ENCODE results near the gene PTPN14. TPM values are rescaled to one million over a fixed set of nuclear protein-coding genes. Genes with fewer than 3 reads are reported as not detected.

Gene PTPN14
- total RNA-seq, 2 donors from 2014 or later = 0.05 TPM; not detected in 1

DNA sequence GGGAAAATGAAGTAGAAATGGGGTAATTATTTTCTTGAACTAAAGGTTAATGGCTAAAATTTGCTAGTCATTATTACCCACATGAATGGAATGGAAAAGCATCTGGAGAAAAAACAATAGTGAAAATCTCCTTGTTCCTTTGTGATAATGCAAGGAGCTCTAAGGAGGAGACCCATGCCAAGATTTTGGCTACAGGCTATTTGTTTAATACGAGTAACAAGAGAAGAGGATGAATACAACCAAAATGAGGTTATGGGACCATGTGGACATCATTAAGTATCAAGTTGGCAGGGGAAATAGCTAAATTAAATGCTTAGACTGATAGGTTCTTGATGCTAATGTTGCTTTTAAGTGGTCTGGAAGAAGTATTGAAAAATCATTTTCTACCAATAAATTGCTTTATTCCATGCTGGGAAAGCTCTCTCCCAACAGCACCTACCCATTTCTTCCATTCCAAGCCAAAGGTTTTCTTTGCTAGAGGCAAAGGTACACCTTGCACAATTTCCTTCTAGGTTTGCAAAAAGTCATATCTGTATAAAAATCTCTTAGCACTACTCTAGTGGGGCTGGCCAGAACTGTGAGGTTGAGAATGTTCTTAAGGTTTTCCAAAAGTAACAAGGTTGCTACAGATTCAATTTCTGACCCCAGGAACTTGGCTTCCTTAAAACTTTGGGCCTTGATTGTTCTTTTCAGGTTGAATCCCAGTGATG lies 170.3 kb downstream of the PTPN14 start:
- DNase-seq (no peak), ATAC-seq (no peak)
- no peaks in the 10 kb centered on the region for H3K36me3 Mint-ChIP-seq (ENCODE audit: low read depth)
- H3K4me1 Mint-ChIP-seq = peaks cover 1% of the 10 kb centered on the region
- H3K4me3 Mint-ChIP-seq = no peak overlapping the region
- peaks cover 12% of the 10 kb centered on the region for H3K27me3 Mint-ChIP-seq
- no peaks in the 10 kb centered on the region for H3K9me3 ChIP-seq (ENCODE audit: control insufficient read depth, low read length, poor library complexity, severe bottlenecking)
- no peak overlapping the region for H3K27ac Mint-ChIP-seq

DNA sequence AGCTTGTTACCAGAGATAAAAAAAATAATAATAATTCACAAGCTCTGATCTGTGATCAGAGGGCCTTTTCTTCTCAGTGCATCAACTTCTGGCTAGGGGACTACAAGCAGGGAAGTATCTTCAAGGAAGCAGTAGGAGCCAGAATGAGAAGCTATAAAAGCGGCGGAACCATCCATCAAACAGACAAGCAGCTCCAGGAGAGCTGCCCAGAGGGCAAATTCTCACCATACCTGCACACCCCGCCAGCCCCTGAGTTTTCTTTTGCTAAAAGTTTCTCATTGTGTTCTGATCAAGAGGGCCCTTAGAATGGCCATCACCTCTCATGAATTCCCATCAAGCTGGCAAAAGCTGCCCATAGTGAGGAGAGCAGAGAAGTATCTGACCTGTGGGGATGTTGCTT lies 171.0 kb downstream of the PTPN14 start:
- H3K4me3 Mint-ChIP-seq = no peak overlapping the region
- H3K27me3 Mint-ChIP-seq = peaks cover 18% of the 10 kb centered on the region
- no peaks in the 10 kb centered on the region for H3K9me3 ChIP-seq (ENCODE audit: control insufficient read depth, low read length, poor library complexity, severe bottlenecking)
- DNase-seq (no peak), ATAC-seq (no peak)
- no peaks in the 10 kb centered on the region for H3K36me3 Mint-ChIP-seq (ENCODE audit: low read depth)
- H3K4me1 Mint-ChIP-seq = peaks cover 3% of the 10 kb centered on the region
- H3K27ac Mint-ChIP-seq = no peak overlapping the region

DNA sequence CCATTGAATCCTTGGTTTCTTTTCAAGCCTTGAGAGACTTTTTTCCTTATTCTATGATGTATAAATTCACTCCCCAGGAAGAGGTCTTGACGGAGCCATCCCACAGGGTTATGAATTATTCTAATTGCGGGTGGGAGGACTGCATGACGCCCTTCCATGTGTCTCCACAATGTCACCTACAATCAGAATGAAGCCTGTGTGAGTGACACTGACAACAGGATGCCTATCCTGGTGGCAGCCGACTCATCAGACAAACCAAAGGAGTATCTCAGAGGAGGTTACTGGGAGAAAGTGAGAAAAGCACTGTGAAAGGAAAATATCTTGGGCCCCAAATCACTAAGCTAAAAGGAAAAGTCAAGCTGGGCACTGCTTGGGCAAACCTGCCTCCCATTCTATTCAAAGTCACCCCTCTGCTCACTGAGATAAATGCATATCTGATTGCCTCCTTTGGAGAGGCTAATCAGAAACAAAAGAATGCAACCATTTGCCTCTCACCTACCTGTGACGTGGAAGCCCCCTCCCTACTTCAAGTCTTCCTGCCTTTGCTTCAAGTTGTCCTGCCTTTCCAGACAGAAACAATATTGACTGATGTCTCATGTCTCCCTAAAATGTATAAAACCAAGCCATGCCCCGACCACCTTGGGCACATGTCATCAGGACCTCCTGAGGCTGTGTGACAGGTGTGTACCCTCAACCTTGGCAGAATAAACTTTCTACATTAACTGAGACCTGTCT lies 172.0 kb downstream of the PTPN14 start:
- Mint-ChIP-seq H3K36me3 (ENCODE audit: low read depth) (no peaks in the 10 kb centered on the region), H3K4me1 (peaks cover 3% of the 10 kb centered on the region), H3K4me3 (no peak overlapping the region), H3K27ac (no peak overlapping the region), H3K27me3 (peaks cover 18% of the 10 kb centered on the region)
- ATAC-seq = no peak
- no peak for DNase-seq
- H3K9me3 ChIP-seq (ENCODE audit: control insufficient read depth, low read length, poor library complexity, severe bottlenecking) = no peaks in the 10 kb centered on the region

DNA sequence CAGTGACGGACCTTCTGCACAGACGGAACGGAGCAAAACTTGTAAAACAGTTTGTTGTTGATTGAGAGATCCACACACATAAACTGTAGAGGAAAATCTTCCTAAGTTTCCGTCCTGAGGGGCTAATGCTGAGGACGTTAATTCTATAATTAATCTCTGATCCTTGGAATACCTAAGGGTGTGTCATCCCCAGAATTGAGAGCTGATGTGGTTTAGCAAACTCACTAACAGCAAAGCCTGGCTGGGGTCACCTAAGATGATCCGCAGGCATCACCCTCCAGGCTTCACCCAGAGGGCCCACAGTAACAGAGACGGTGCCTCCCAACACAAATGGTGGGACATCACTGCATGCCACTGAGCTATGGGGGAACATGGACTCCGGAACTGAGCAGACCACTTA lies 172.9 kb downstream of the PTPN14 start:
- Mint-ChIP-seq H3K27me3 (peaks cover 18% of the 10 kb centered on the region), H3K27ac (no peak overlapping the region), H3K36me3 (ENCODE audit: low read depth) (no peaks in the 10 kb centered on the region), H3K4me3 (no peak overlapping the region), H3K4me1 (peaks cover 3% of the 10 kb centered on the region)
- DNase-seq = no peak
- no peaks in the 10 kb centered on the region for H3K9me3 ChIP-seq (ENCODE audit: control insufficient read depth, low read length, poor library complexity, severe bottlenecking)
- no peak for ATAC-seq

DNA sequence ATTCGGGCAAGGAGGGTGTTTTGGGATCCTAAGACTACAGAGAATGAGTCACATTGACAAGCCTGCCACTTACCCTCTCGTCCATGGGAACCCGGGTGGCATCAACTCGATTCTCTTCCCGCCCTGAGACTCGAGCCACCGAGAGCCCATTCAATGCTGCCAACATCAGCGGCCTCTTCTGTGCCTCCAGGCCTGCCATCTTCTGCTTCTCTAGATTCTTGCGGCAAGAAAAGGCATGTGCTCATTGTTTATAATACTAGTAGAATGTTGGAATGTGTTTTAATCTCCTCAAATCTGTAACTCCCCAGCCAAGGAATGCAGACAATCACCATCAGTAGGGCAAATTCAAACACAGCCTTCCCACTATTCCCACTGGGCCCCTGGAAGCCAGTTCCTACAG lies 173.5 kb downstream of the PTPN14 start:
- Mint-ChIP-seq H3K27ac (no peak overlapping the region), H3K36me3 (ENCODE audit: low read depth) (no peaks in the 10 kb centered on the region), H3K4me3 (no peak overlapping the region), H3K4me1 (peaks cover 3% of the 10 kb centered on the region), H3K27me3 (peaks cover 18% of the 10 kb centered on the region)
- ATAC-seq = no peak
- no peak for DNase-seq
- no peaks in the 10 kb centered on the region for H3K9me3 ChIP-seq (ENCODE audit: control insufficient read depth, low read length, poor library complexity, severe bottlenecking)

DNA sequence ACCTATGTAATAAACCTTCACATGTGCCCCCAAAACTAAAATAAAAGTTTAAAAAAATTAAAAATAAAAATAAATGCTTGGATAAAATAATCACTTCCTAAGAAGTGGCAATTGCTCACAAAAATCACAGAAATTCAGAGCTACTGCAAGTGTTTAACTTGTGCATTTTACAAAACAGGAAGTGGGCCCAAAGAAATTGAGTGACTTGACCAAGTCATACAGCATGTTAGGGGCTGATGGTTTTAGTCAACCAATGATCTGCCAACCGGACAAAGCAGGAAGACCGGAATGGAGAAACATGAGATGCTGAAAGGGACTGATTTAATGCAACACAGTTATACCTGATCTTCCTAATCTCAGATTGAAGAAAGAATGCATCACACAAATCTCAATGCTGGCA lies 173.9 kb downstream of the PTPN14 start:
- Mint-ChIP-seq H3K36me3 (ENCODE audit: low read depth) (no peaks in the 10 kb centered on the region), H3K4me1 (peaks cover 3% of the 10 kb centered on the region), H3K27me3 (peaks cover 20% of the 10 kb centered on the region), H3K4me3 (no peak overlapping the region), H3K27ac (no peak overlapping the region)
- H3K9me3 ChIP-seq (ENCODE audit: control insufficient read depth, low read length, poor library complexity, severe bottlenecking) = no peaks in the 10 kb centered on the region
- ATAC-seq (no peak), DNase-seq (no peak)

DNA sequence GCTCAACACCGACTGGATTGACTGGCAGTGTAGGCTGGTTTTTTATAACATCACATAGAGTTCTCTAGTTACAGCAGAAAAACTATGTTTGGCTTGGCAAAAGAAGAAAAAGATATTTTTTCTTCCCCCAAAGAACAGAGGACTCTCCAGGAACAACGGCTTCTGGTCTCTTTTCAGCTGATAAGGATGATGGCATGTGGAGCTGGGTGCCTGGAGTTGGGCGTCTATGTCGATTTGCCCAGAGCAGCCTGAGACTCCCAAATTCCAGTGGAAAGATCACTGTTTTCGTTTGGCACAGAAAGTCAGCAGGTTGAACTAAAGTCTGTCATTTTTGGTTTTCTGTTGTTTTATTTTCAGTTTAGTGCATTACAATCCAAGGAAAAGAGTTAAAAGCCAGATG lies 179.3 kb downstream of the PTPN14 start:
- H3K9me3 ChIP-seq (ENCODE audit: control insufficient read depth, low read length, poor library complexity, severe bottlenecking) = no peaks in the 10 kb centered on the region
- Mint-ChIP-seq H3K4me1 (peaks cover 3% of the 10 kb centered on the region), H3K4me3 (no peak overlapping the region), H3K27ac (no peak overlapping the region), H3K36me3 (ENCODE audit: low read depth) (no peaks in the 10 kb centered on the region), H3K27me3 (peaks cover 31% of the 10 kb centered on the region)
- DNase-seq (no peak), ATAC-seq (no peak)

DNA sequence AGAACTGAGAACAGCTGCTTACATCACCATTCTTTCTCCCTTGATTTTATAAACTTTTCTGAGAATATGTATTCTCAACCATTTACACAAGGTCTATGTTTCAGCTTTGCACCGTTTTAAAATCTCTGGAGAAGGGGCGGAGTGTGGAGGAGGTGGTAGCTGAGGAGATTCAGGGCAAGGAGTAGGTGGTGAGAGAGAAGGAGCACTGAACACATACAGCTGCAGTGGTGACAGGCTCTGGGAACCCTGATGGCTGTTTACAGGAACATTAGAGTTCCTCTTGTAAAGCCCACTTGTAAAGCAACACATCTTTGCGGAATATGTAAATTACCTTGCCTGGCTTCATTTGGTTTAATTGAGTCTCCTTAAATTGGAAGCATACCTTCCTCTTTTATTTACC lies 180.8 kb downstream of the PTPN14 start:
- Mint-ChIP-seq H3K27ac (no peak overlapping the region), H3K36me3 (ENCODE audit: low read depth) (no peaks in the 10 kb centered on the region), H3K27me3 (peaks cover 35% of the 10 kb centered on the region), H3K4me1 (no peaks in the 10 kb centered on the region), H3K4me3 (no peak overlapping the region)
- no peaks in the 10 kb centered on the region for H3K9me3 ChIP-seq (ENCODE audit: control insufficient read depth, low read length, poor library complexity, severe bottlenecking)
- DNase-seq = no peak
- ATAC-seq = no peak

DNA sequence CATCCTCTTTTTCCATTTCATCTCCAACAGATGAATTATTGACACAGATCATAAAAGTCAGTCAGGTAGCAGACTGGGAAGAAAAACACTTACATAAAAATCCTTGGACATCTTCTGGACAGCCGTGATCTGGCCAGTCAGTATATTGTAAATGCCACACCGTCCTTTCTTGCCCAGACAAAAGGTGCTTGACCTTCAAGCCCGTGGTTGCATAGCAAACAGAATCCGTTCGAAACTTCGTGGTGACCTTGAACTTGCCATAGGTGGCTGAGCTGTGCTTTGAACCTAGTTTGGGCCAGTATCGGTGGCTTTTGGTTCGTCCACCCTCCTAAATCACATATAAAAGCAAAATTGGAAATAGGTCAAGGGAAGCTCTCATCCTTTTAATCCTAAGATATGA lies 182.0 kb downstream of the PTPN14 start:
- no peak for DNase-seq
- H3K4me3 Mint-ChIP-seq = no peak overlapping the region
- H3K27me3 Mint-ChIP-seq = peaks cover 43% of the 10 kb centered on the region
- H3K27ac Mint-ChIP-seq = no peak overlapping the region
- no peak for ATAC-seq
- H3K9me3 ChIP-seq (ENCODE audit: control insufficient read depth, low read length, poor library complexity, severe bottlenecking) = no peaks in the 10 kb centered on the region
- H3K36me3 Mint-ChIP-seq (ENCODE audit: low read depth) = no peaks in the 10 kb centered on the region
- H3K4me1 Mint-ChIP-seq = no peaks in the 10 kb centered on the region

DNA sequence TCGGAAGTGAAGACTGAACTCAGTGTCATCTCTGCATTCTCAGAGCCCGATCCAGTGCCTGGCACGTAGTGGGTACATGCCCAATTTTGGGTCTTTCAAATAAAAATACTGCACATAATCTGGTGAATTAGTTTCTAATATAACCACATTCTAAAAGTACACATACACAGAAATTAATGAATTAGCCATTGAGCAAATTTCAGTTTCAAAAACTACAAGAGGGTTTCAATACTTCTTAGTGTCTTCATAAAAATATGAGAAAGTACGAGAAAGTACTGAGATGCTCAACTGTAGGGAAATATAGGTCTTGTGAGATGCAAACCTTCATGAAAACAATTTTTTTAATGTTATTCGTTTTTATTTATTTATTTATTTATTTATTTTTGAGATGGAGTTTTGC lies 183.6 kb downstream of the PTPN14 start:
- DNase-seq (no peak), ATAC-seq (no peak)
- Mint-ChIP-seq H3K4me3 (no peak overlapping the region), H3K27ac (no peak overlapping the region), H3K27me3 (peaks cover 56% of the 10 kb centered on the region), H3K4me1 (no peaks in the 10 kb centered on the region), H3K36me3 (ENCODE audit: low read depth) (no peaks in the 10 kb centered on the region)
- H3K9me3 ChIP-seq (ENCODE audit: control insufficient read depth, low read length, poor library complexity, severe bottlenecking) = no peaks in the 10 kb centered on the region

DNA sequence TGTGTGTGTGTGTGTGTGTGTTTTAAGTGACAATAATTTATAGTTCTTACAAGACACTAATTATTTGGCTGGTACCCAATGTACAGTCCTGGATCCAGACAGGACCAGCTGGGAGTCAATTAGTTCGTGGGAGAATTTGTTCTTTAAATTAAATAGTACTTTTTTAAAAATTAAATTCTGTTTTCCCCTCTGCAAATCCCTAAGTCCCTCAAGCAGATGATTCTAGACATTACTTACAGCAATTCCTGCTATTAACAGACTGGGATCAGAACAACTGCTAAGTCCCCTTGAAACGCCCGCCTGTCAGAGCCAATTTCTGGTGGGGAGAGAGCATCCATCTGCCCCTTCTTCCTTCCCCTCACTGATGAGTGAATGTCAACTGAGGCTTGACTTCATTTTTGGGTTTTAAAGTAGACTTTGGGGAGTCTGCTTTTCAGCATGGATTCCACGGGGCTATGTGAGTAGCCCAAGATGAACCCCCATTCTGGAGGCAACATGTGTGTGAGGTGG lies 186.6 kb downstream of the PTPN14 start:
- H3K36me3 Mint-ChIP-seq (ENCODE audit: low read depth) = no peaks in the 10 kb centered on the region
- H3K27me3 Mint-ChIP-seq = peaks cover 56% of the 10 kb centered on the region

DNA sequence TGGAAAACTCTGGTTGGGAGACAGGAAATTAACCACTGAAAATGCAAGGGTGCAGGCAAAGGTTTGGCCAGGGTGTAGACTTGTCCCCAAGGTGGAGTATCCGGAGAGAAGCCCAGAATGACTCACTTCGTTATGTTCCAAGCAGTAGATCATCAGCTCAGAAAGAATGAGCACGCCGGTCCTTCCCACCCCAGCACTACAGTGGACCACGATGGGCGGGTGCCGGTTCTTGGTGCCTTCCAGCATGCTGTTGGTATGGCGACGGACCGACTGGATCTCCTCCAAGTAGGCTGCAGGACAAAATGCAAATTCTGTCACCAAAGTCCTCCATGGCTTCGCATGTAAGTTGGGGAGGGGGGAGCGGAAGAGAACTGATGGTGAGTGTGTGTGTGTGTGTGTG lies 187.0 kb downstream of the PTPN14 start:
- DNase-seq = no peak
- no peak overlapping the region for H3K27ac Mint-ChIP-seq
- no peaks in the 10 kb centered on the region for H3K4me1 Mint-ChIP-seq
- no peaks in the 10 kb centered on the region for H3K36me3 Mint-ChIP-seq (ENCODE audit: low read depth)
- H3K27me3 Mint-ChIP-seq = peaks cover 52% of the 10 kb centered on the region
- no peaks in the 10 kb centered on the region for H3K9me3 ChIP-seq (ENCODE audit: control insufficient read depth, low read length, poor library complexity, severe bottlenecking)
- ATAC-seq = no peak
- no peak overlapping the region for H3K4me3 Mint-ChIP-seq

More for the DNA sequence above, 186.6 kb downstream of the PTPN14 start:
- H3K27ac Mint-ChIP-seq = no peak overlapping the region
- H3K4me1 Mint-ChIP-seq = no peaks in the 10 kb centered on the region
- no peaks in the 10 kb centered on the region for H3K9me3 ChIP-seq (ENCODE audit: control insufficient read depth, low read length, poor library complexity, severe bottlenecking)
- no peak for DNase-seq
- no peak for ATAC-seq
- H3K4me3 Mint-ChIP-seq = no peak overlapping the region

DNA sequence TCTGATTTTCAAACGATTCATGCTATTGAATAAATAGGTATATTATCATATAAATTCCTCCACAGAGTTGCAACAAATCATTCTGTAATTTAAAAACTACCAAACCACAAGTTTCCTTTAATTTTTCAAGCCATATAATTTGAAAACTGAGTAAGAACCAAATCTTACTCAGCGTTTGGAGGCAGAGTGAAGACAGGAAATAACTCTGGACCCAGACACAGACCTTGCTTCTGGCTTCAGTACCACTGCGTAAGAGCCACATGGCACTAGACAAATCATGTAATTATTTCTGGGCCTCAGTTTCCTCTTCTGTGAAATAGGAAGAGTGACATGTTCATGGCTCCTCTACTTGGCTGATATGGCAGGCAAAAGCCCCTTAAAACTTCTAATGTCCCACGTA lies 188.0 kb downstream of the PTPN14 start:
- DNase-seq (no peak), ATAC-seq (no peak)
- no peaks in the 10 kb centered on the region for H3K36me3 Mint-ChIP-seq (ENCODE audit: low read depth)
- H3K4me1 Mint-ChIP-seq = no peaks in the 10 kb centered on the region
- H3K27me3 Mint-ChIP-seq = peaks cover 51% of the 10 kb centered on the region
- no peak overlapping the region for H3K4me3 Mint-ChIP-seq
- no peak overlapping the region for H3K27ac Mint-ChIP-seq
- H3K9me3 ChIP-seq (ENCODE audit: control insufficient read depth, low read length, poor library complexity, severe bottlenecking) = no peaks in the 10 kb centered on the region
